ENCODE data around the gene C1GALT1C1L.
"Not testable (repeated sequence)": the region's sequence is repeated elsewhere in the genome, so short reads cannot be mapped to it uniquely, and the experiment has no call there.

Gene C1GALT1C1L

GRCh38 chr2:43648994-43649701, 27.1 kb downstream of the C1GALT1C1L start:
- no peak for DNase-seq

- DNase-seq = no peak
Measured at GRCh38 chr2:43643680-43644079, 32.5 kb downstream of the C1GALT1C1L start.

GRCh38 chr2:43642363-43642762, 33.9 kb downstream of the C1GALT1C1L start:
- no peak for DNase-seq

GRCh38 chr2:43637030-43637803, 39.0 kb downstream of the C1GALT1C1L start, which contains the start of gene PLEKHH2:
Gene PLEKHH2, plus strand, starts transcription at chr2:43637260. Its CDS starts 7,414 bp downstream, at chr2:43644674.
- DNase-seq = peak; percentile 92 to 93

- peak in 1 of 2 donors; percentile 9 for DNase-seq
Measured at GRCh38 chr2:43636621-43637020, 39.6 kb downstream of the C1GALT1C1L start.

- not testable (repeated sequence) for DNase-seq
Measured at GRCh38 chr2:43636153-43636552, 40.1 kb downstream of the C1GALT1C1L start.

- no peak for DNase-seq
Measured at GRCh38 chr2:43634604-43635306, 41.5 kb downstream of the C1GALT1C1L start.

- no peak for DNase-seq
Measured at GRCh38 chr2:43631618-43632317, 44.5 kb downstream of the C1GALT1C1L start.
